ENCODE data around the gene COPS8. TPM values are rescaled to one million over a fixed set of nuclear protein-coding genes. Genes with fewer than 3 reads are reported as not detected.

COPS8 gene
- total RNA-seq, 3 donors from 2014 or later (not counting 1 experiment from before 2014, with no cell fraction given) = 51.8 to 57.9 (median 53.9) TPM

- no peaks in the 10 kb centered on the region for H3K9me3 Mint-ChIP-seq
- Histone ChIP-seq H3K27ac (ENCODE audit: low read length) (no peak overlapping the region), H3K4me3 (ENCODE audit: low read length) (no peak overlapping the region), H3K9me3 (ENCODE audit: control insufficient read depth, insufficient read depth, low read length) (no peaks in the 10 kb centered on the region), H3K27me3 (ENCODE audit: control insufficient read depth, insufficient read depth, low read length) (no peaks in the 10 kb centered on the region), H3K36me3 (ENCODE audit: control insufficient read depth, insufficient read depth, low read length) (no peaks in the 10 kb centered on the region), H3K4me1 (ENCODE audit: control insufficient read depth, insufficient read depth, low read length) (no peaks in the 10 kb centered on the region)
- no peaks in the 10 kb centered on the region for H3K36me3 Mint-ChIP-seq
- ATAC-seq = no peak
- WGBS (ENCODE audit: insufficient coverage) = 85% methylated on average over 13 of the region's 13 CpGs
- TF ChIP-seq CTCF (IDR thresholded peaks at IDR 0.05) = no peak
- intact Hi-C loops (cut with micrococcal nuclease) = no loop called here
- H3K4me1 Mint-ChIP-seq = no peaks in the 10 kb centered on the region
- H3K27me3 Mint-ChIP-seq (ENCODE audit: low read depth in 2 of 2) = no peaks in the 10 kb centered on the region
- H3K4me3 Mint-ChIP-seq = no peak overlapping the region
- no peak for DNase-seq
- no peak overlapping the region for H3K27ac Mint-ChIP-seq
Observed at GRCh38 chr2:237126519-237127174, 41.0 kb downstream of the COPS8 start.

GRCh38 chr2:237128026-237128703, 42.5 kb downstream of the COPS8 start:
- DNase-seq = no peak

GRCh38 chr2:237128845-237129592, 43.3 kb downstream of the COPS8 start:
- no peak for ATAC-seq
- DNase-seq = no peak
- no peak overlapping the region for H3K27ac ChIP-seq (ENCODE audit: low read length)
- no peaks in the 10 kb centered on the region for H3K27me3 ChIP-seq (ENCODE audit: control insufficient read depth, insufficient read depth, low read length)
- H3K36me3 ChIP-seq (ENCODE audit: control insufficient read depth, insufficient read depth, low read length) = no peaks in the 10 kb centered on the region
- Mint-ChIP-seq H3K4me3 (no peak overlapping the region), H3K27ac (no peak overlapping the region), H3K9me3 (no peaks in the 10 kb centered on the region), H3K36me3 (no peaks in the 10 kb centered on the region), H3K27me3 (ENCODE audit: low read depth in 2 of 2) (no peaks in the 10 kb centered on the region), H3K4me1 (no peaks in the 10 kb centered on the region)
- H3K4me3 ChIP-seq (ENCODE audit: low read length) = no peak overlapping the region
- no peak for TF ChIP-seq CTCF (IDR thresholded peaks at IDR 0.05)
- WGBS (ENCODE audit: insufficient coverage) = 95% methylated on average over 10 of the region's 10 CpGs
- H3K4me1 ChIP-seq (ENCODE audit: control insufficient read depth, insufficient read depth, low read length) = no peaks in the 10 kb centered on the region
- intact Hi-C loops (cut with micrococcal nuclease) = no loop called here
- H3K9me3 ChIP-seq (ENCODE audit: control insufficient read depth, insufficient read depth, low read length) = no peaks in the 10 kb centered on the region

More at GRCh38 chr2:237128026-237128703, 42.5 kb downstream of the COPS8 start:
- no peaks in the 10 kb centered on the region for H3K9me3 ChIP-seq (ENCODE audit: control insufficient read depth, insufficient read depth, low read length)
- no peak for TF ChIP-seq CTCF (IDR thresholded peaks at IDR 0.05)
- intact Hi-C loops (cut with micrococcal nuclease) = no loop called here
- no peak overlapping the region for H3K4me3 ChIP-seq (ENCODE audit: low read length)
- Mint-ChIP-seq H3K4me3 (no peak overlapping the region), H3K9me3 (no peaks in the 10 kb centered on the region), H3K27me3 (ENCODE audit: low read depth in 2 of 2) (no peaks in the 10 kb centered on the region), H3K27ac (no peak overlapping the region), H3K4me1 (no peaks in the 10 kb centered on the region), H3K36me3 (no peaks in the 10 kb centered on the region)
- no peak overlapping the region for H3K27ac ChIP-seq (ENCODE audit: low read length)
- H3K27me3 ChIP-seq (ENCODE audit: control insufficient read depth, insufficient read depth, low read length) = no peaks in the 10 kb centered on the region
- no peaks in the 10 kb centered on the region for H3K36me3 ChIP-seq (ENCODE audit: control insufficient read depth, insufficient read depth, low read length)
- 76% methylated on average over 11 of the region's 11 CpGs for WGBS (ENCODE audit: insufficient coverage)
- no peaks in the 10 kb centered on the region for H3K4me1 ChIP-seq (ENCODE audit: control insufficient read depth, insufficient read depth, low read length)
- no peak for ATAC-seq
